ENCODE results near the gene FZD10.

DNA sequence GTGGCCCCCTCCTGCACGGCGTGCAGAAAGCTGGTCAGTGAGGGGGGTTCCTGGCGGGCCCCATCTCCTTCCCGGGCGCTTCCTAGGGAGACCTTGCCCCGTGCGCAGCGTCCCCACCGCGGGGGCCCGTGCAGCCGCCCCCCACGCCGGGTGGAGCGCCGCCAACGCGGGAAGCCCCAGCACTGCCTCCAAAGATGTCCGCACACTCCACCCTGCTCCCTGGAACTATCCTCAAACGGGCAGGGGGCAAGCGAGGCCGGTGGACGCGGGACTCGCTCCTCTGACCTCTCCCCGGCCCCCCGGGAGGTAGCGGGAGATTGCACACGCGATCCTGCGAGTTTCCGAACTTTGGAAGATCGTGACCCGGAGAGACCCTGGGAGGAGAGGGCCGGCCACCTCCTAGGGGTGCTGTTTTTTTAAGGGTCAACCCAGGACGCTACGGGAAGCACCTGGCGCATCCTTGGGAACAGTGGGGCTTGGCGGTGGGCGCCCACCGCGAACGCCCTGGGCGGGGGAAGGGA, 1.5 kb upstream of the FZD10 start:
- no peak for TF ChIP-seq POLR2A (IDR thresholded peaks at IDR 0.05)
- TF ChIP-seq, protein P1, sequence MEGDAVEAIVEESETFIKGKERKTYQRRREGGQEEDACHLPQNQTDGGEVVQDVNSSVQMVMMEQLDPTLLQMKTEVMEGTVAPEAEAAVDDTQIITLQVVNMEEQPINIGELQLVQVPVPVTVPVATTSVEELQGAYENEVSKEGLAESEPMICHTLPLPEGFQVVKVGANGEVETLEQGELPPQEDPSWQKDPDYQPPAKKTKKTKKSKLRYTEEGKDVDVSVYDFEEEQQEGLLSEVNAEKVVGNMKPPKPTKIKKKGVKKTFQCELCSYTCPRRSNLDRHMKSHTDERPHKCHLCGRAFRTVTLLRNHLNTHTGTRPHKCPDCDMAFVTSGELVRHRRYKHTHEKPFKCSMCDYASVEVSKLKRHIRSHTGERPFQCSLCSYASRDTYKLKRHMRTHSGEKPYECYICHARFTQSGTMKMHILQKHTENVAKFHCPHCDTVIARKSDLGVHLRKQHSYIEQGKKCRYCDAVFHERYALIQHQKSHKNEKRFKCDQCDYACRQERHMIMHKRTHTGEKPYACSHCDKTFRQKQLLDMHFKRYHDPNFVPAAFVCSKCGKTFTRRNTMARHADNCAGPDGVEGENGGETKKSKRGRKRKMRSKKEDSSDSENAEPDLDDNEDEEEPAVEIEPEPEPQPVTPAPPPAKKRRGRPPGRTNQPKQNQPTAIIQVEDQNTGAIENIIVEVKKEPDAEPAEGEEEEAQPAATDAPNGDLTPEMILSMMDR (IDR thresholded peaks at IDR 0.05), result no peak

Data from body of pancreas (tissue), 4 donors.